Effector memory CD4-positive, alpha-beta T cell (primary cell): ENCODE data around the gene PRXL2C.

Source experiments
- DNase-seq, 3 donors: peaks; one replicate each; pipeline ENCODE4 v3.0.0-alpha.2; 2020
- H3K27ac ChIP-seq: 2 replicates; pipeline ENCODE4 v1.7.0; 2013; ENCODE audit warnings: mild to moderate bottlenecking, low read length, moderate library complexity; ENCODE audit not compliant: insufficient read depth, poor library complexity, severe bottlenecking
- H3K27me3 ChIP-seq: replicated peaks from 2 replicates; pipeline ENCODE4 v1.7.0; 2013; ENCODE audit warnings: mild to moderate bottlenecking, low read length; ENCODE audit not compliant: insufficient read depth, control insufficient read depth, poor library complexity, severe bottlenecking
- H3K36me3 ChIP-seq: 2 replicates; pipeline ENCODE4 v1.7.0; 2013; ENCODE audit warnings: mild to moderate bottlenecking, low read length, moderate library complexity; ENCODE audit not compliant: control insufficient read depth, insufficient read depth
- H3K4me1 ChIP-seq: 2 replicates; pipeline ENCODE4 v1.7.0; 2013; ENCODE audit warnings: low read length, mild to moderate bottlenecking; ENCODE audit not compliant: control insufficient read depth, insufficient read depth, poor library complexity, severe bottlenecking
- H3K4me3 ChIP-seq: 2 replicates; pipeline ENCODE4 v1.7.0; 2013; ENCODE audit warnings: low read length, low read depth, mild to moderate bottlenecking; ENCODE audit not compliant: insufficient read depth, poor library complexity, severe bottlenecking
- H3K9me3 ChIP-seq: 2 replicates; pipeline ENCODE4 v1.7.0; 2013; ENCODE audit warnings: mild to moderate bottlenecking, low read length, moderate library complexity; ENCODE audit not compliant: control insufficient read depth

Gene PRXL2C

GRCh38 chr9:96612966-96613589 is 42.0 kb downstream of the PRXL2C start:
- no peak overlapping the region for H3K4me3 ChIP-seq

GRCh38 chr9:96612105-96612965 is 42.8 kb downstream of the PRXL2C start:
- H3K27ac ChIP-seq: no peak overlapping the region
- H3K4me3 ChIP-seq: no peak overlapping the region
- no peaks in the 10 kb centered on the region for H3K9me3 ChIP-seq
- no peaks in the 10 kb centered on the region for H3K4me1 ChIP-seq
- H3K36me3 ChIP-seq: no peaks in the 10 kb centered on the region
- no peaks in the 10 kb centered on the region for H3K27me3 ChIP-seq
- no peak for DNase-seq

More at GRCh38 chr9:96612966-96613589, 42.0 kb downstream of the PRXL2C start:
- Histone ChIP-seq H3K4me1 (no peaks in the 10 kb centered on the region), H3K27me3 (peaks cover 2% of the 10 kb centered on the region), H3K36me3 (no peaks in the 10 kb centered on the region), H3K9me3 (no peaks in the 10 kb centered on the region), H3K27ac (no peak overlapping the region)
- no peak for DNase-seq

- no peak overlapping the region for H3K27ac ChIP-seq
- H3K4me1 ChIP-seq: no peaks in the 10 kb centered on the region
- no peaks in the 10 kb centered on the region for H3K9me3 ChIP-seq
- DNase-seq: no peak
- H3K4me3 ChIP-seq: no peak overlapping the region
- H3K27me3 ChIP-seq: no peaks in the 10 kb centered on the region
- H3K36me3 ChIP-seq: no peaks in the 10 kb centered on the region
Measured at GRCh38 chr9:96611302-96611701, 43.8 kb downstream of the PRXL2C start.

GRCh38 chr9:96609732-96610131 is 45.4 kb downstream of the PRXL2C start:
- no peak overlapping the region for H3K27ac ChIP-seq
- no peaks in the 10 kb centered on the region for H3K9me3 ChIP-seq
- H3K27me3 ChIP-seq: no peaks in the 10 kb centered on the region
- H3K36me3 ChIP-seq: no peaks in the 10 kb centered on the region
- DNase-seq: no peak
- H3K4me1 ChIP-seq: no peaks in the 10 kb centered on the region
- no peak overlapping the region for H3K4me3 ChIP-seq

- Histone ChIP-seq H3K27ac (no peak overlapping the region), H3K36me3 (no peaks in the 10 kb centered on the region), H3K4me3 (no peak overlapping the region), H3K9me3 (no peaks in the 10 kb centered on the region), H3K27me3 (no peaks in the 10 kb centered on the region), H3K4me1 (no peaks in the 10 kb centered on the region)
- DNase-seq: no peak
Measured at GRCh38 chr9:96607971-96608370, 47.1 kb downstream of the PRXL2C start.

GRCh38 chr9:96605328-96605727 is 49.8 kb downstream of the PRXL2C start:
- H3K9me3 ChIP-seq: no peaks in the 10 kb centered on the region
- no peaks in the 10 kb centered on the region for H3K4me1 ChIP-seq
- H3K4me3 ChIP-seq: no peak overlapping the region
- no peak overlapping the region for H3K27ac ChIP-seq
- no peaks in the 10 kb centered on the region for H3K36me3 ChIP-seq
- H3K27me3 ChIP-seq: no peaks in the 10 kb centered on the region
- DNase-seq: no peak

- Histone ChIP-seq H3K9me3 (no peaks in the 10 kb centered on the region), H3K27ac (no peak overlapping the region), H3K4me3 (no peak overlapping the region), H3K36me3 (no peaks in the 10 kb centered on the region), H3K4me1 (no peaks in the 10 kb centered on the region), H3K27me3 (no peaks in the 10 kb centered on the region)
- no peak for DNase-seq
Measured at GRCh38 chr9:96604004-96604319, 51.2 kb downstream of the PRXL2C start.

GRCh38 chr9:96603305-96604003 is 51.7 kb downstream of the PRXL2C start:
- Histone ChIP-seq H3K4me1 (no peaks in the 10 kb centered on the region), H3K4me3 (no peak overlapping the region), H3K9me3 (no peaks in the 10 kb centered on the region), H3K27me3 (no peaks in the 10 kb centered on the region), H3K36me3 (no peaks in the 10 kb centered on the region), H3K27ac (no peak overlapping the region)
- no peak for DNase-seq

- Histone ChIP-seq H3K4me1 (no peaks in the 10 kb centered on the region), H3K27me3 (no peaks in the 10 kb centered on the region), H3K36me3 (no peaks in the 10 kb centered on the region), H3K4me3 (no peak overlapping the region), H3K9me3 (no peaks in the 10 kb centered on the region), H3K27ac (no peak overlapping the region)
- DNase-seq: no peak
Measured at GRCh38 chr9:96599298-96599697, 55.8 kb downstream of the PRXL2C start.

GRCh38 chr9:96596601-96597111 is 58.5 kb downstream of the PRXL2C start:
- H3K27ac ChIP-seq: no peak overlapping the region
- H3K27me3 ChIP-seq: peaks cover 3% of the 10 kb centered on the region

More at GRCh38 chr9:96596601-96597111, 58.5 kb downstream of the PRXL2C start:
- no peak for DNase-seq
- H3K9me3 ChIP-seq: no peaks in the 10 kb centered on the region
- H3K4me1 ChIP-seq: no peaks in the 10 kb centered on the region
- no peaks in the 10 kb centered on the region for H3K36me3 ChIP-seq
- no peak overlapping the region for H3K4me3 ChIP-seq
